Globus pallidus (tissue), 1 donor: ENCODE results near the gene CSNK1G2.

Source experiments
- DNase-seq: peaks from one replicate; pipeline ENCODE4 v3.0.0-alpha.2; 2015; ENCODE audit warnings: low spot score

CSNK1G2 gene

GRCh38 chr19:1944088-1944915 is 3.3 kb downstream of the CSNK1G2 start:
- DNase-seq: no peak

GRCh38 chr19:1944916-1945561 is 4.1 kb downstream of the CSNK1G2 start:
- DNase-seq: no peak

- DNase-seq: no peak
These were observed 4.9 kb downstream of the CSNK1G2 start for GRCh38 chr19:1945899-1946298.

GRCh38 chr19:1947651-1948209 is 6.8 kb downstream of the CSNK1G2 start:
- DNase-seq: no peak

GRCh38 chr19:1949304-1950101 is 8.5 kb downstream of the CSNK1G2 start:
- DNase-seq: no peak

GRCh38 chr19:1950640-1951039 is 9.7 kb downstream of the CSNK1G2 start:
- DNase-seq: no peak

GRCh38 chr19:1952635-1953034 is 11.7 kb downstream of the CSNK1G2 start:
- DNase-seq: no peak

GRCh38 chr19:1953037-1953436 is 12.1 kb downstream of the CSNK1G2 start:
- DNase-seq: no peak

GRCh38 chr19:1953441-1954094 is 12.6 kb downstream of the CSNK1G2 start:
- no peak for DNase-seq

GRCh38 chr19:1954532-1954933 is 13.6 kb downstream of the CSNK1G2 start:
- no peak for DNase-seq

- no peak for DNase-seq
These were observed 14.5 kb downstream of the CSNK1G2 start for GRCh38 chr19:1955171-1956121.

GRCh38 chr19:1956122-1956494 is 15.1 kb downstream of the CSNK1G2 start:
- no peak for DNase-seq

GRCh38 chr19:1956868-1957492 is 16.0 kb downstream of the CSNK1G2 start:
- peak; percentile 94 for DNase-seq

- no peak for DNase-seq
These were observed 16.7 kb downstream of the CSNK1G2 start for GRCh38 chr19:1957562-1958248.

GRCh38 chr19:1959928-1960589 is 19.1 kb downstream of the CSNK1G2 start:
- DNase-seq: no peak

- no peak for DNase-seq
These were observed 20.3 kb downstream of the CSNK1G2 start for GRCh38 chr19:1961000-1961883.

- no peak for DNase-seq
These were observed 21.7 kb downstream of the CSNK1G2 start for GRCh38 chr19:1962674-1963073.

- DNase-seq: no peak
These were observed 26.2 kb downstream of the CSNK1G2 start for GRCh38 chr19:1967087-1967608.
